Vagina (tissue), 2 donors: ENCODE results near the gene ABCC12. TPM values are rescaled to one million over a fixed set of nuclear protein-coding genes. Genes with fewer than 3 reads are reported as not detected.

Experiments used
- DNase-seq, 2 donors: peaks; one replicate each; pipeline ENCODE4 v3.0.0-alpha.2; 2017; ENCODE audit errors: extremely low spot score in 2 of 2
- H3K27ac ChIP-seq: fragments of 200-600 bp; sonication (generic); one replicate; pipeline ENCODE4 v1.5.1; 2019
- H3K27me3 ChIP-seq: fragments of 200-600 bp; sonication (generic); one replicate; pipeline ENCODE4 v1.5.1; 2019
- H3K36me3 ChIP-seq, 2 donors: fragments of 200-600 bp; sonication (generic); one replicate each; pipeline ENCODE4 v1.5.1; 2017 to 2019
- H3K4me1 ChIP-seq: fragments of 200-600 bp; sonication (generic); one replicate; pipeline ENCODE4 v1.5.1; 2019
- H3K4me3 ChIP-seq, 2 donors: fragments of 200-600 bp; sonication (generic); 1 replicate in 1 of 2; 2 replicates in 1 of 2; pipeline ENCODE4 v1.5.1; 2016 to 2019
- H3K9me3 ChIP-seq: fragments of 200-600 bp; sonication (generic); one replicate; pipeline ENCODE4 v1.5.1; 2019
- CTCF ChIP-seq, 3 experiments: fragments of 450-650 bp in 2 of 3; fragments of 200-600 bp in 1 of 3; sonication (generic) in 1 of 3; IDR thresholded peaks; one replicate each; pipeline ENCODE4 v1.5.1; 2017 to 2019; ENCODE audit warnings: antibody characterized with exemption in 3 of 3, mild to moderate bottlenecking in 2 of 3, moderate library complexity in 2 of 3
- POLR2A ChIP-seq, 2 donors: fragments of 450-650 bp; IDR thresholded peaks; one replicate each; pipeline ENCODE4 v1.6.1; 2017; ENCODE audit warnings: antibody characterized with exemption in 2 of 2, mild to moderate bottlenecking in 2 of 2, moderate library complexity in 2 of 2
- POLR2AphosphoS5 ChIP-seq, 2 donors: sonication (generic); formaldehyde crosslinking; IDR thresholded peaks; one replicate each; pipeline ENCODE4 v1.9.0; 2017; ENCODE audit warnings: antibody characterized with exemption in 2 of 2, mild to moderate bottlenecking in 2 of 2, low read depth in 1 of 2; ENCODE audit not compliant: insufficient read depth in 1 of 2
- intact Hi-C: fragments of 100-400 bp; cut with DNase I; formaldehyde crosslinking; loops from one replicate; pipeline ENCODE4 v1.15.1; 2023
- total RNA-seq: library from RNA; depleted of rRNA; stranded (reverse); fragments of >200 nt; gene quantifications from one replicate; pipeline ENCODE4 v1.2.3, GENCODE V29; 2016

Gene ABCC12
- total RNA-seq, 1 donor from 2014 or later, result not detected

DNA sequence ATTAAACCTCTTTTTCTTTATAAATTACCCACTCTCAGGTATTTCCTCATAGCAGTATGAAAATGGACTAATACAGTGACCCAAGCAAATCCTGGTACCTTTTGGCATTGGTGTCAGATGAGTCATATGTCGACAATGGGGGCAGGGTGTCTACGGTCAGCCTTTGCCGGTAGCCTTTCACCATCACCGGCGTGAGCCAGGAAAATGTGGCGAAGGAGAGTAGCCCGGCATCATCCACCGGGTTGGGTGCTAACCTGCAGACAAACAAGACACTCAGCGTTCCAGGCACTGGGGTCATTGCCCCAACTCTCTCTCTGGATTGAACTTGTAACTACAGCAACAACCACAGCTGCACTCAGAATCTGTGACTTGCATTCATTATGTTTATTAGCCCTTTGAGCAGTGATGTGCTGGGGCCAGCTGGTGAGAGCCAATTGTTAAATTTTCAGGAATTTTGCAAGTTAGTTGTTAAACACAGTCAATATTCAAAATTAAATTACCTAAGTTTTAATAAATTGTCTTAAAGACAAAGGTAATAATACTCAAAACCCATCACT is 11.9 kb downstream of the ABCC12 start:
- no peak for TF ChIP-seq POLR2A (IDR thresholded peaks at IDR 0.05)
- no peak for TF ChIP-seq CTCF (IDR thresholded peaks at IDR 0.05)
- H3K4me3 ChIP-seq, result no peak overlapping the region
- no peak for DNase-seq
- H3K36me3 ChIP-seq, result no peaks in the 10 kb centered on the region
- no peaks in the 10 kb centered on the region for H3K9me3 ChIP-seq
- intact Hi-C loops, result no loop called here
- H3K27ac ChIP-seq, result no peak overlapping the region
- H3K4me1 ChIP-seq, result no peaks in the 10 kb centered on the region
- H3K27me3 ChIP-seq, result no peaks in the 10 kb centered on the region

DNA sequence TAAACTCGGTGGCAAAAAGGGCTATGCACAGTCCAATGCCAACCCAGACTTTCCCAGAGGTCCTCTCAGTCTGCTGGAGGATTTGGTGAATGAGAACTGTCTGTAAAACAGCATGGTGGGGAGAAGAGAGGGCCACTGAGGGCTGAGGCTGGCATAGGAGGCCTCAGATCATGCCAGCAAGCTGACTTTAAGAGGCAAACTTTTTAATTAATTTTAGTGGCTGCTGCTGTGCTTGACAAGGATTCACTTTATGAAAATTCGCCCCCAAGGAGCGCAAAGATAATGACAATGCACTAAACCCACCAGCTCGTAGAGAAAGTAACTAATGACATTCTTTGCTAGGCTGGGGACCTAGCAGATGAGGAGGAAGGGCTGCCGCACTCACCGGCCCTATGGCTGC is 15.0 kb downstream of the ABCC12 start:
- intact Hi-C loops, result no loop called here
- TF ChIP-seq POLR2AphosphoS5 (IDR thresholded peaks at IDR 0.05; ENCODE audit: insufficient read depth in 1 of 2, low read depth in 1 of 2) (no peak), POLR2A (IDR thresholded peaks at IDR 0.05) (no peak), CTCF (IDR thresholded peaks at IDR 0.05) (no peak)
- Histone ChIP-seq H3K27me3 (no peaks in the 10 kb centered on the region), H3K9me3 (no peaks in the 10 kb centered on the region), H3K36me3 (no peaks in the 10 kb centered on the region), H3K27ac (no peak overlapping the region), H3K4me3 (no peak overlapping the region), H3K4me1 (no peaks in the 10 kb centered on the region)
- DNase-seq, result no peak

DNA sequence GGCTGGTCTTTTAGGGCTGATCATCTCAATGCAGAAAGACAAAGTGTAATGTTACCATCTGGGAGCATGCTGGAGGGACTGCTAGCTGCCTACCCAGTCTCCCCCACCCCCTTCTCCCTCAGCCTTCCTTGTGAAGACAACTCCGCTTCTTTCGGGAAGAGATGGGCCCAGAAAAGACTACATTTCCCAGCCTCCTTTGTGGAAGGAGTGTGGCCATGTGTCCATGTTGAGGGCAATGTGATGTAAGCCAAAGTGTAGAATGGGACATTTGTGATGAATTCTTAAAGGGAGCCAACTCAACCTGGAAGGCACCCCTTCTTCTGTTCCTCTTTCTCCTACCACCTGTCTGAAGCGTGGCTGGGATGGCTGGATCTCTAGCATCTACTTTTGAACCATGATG is 16.3 kb downstream of the ABCC12 start:
- no peak for TF ChIP-seq POLR2AphosphoS5 (IDR thresholded peaks at IDR 0.05; ENCODE audit: insufficient read depth in 1 of 2, low read depth in 1 of 2)
- TF ChIP-seq POLR2A (IDR thresholded peaks at IDR 0.05), result no peak
- no peak for TF ChIP-seq CTCF (IDR thresholded peaks at IDR 0.05)
- Histone ChIP-seq H3K27me3 (no peaks in the 10 kb centered on the region), H3K27ac (no peak overlapping the region), H3K9me3 (no peaks in the 10 kb centered on the region), H3K4me3 (no peak overlapping the region), H3K4me1 (no peaks in the 10 kb centered on the region), H3K36me3 (no peaks in the 10 kb centered on the region)
- intact Hi-C loops, result no loop called here
- DNase-seq, result no peak

DNA sequence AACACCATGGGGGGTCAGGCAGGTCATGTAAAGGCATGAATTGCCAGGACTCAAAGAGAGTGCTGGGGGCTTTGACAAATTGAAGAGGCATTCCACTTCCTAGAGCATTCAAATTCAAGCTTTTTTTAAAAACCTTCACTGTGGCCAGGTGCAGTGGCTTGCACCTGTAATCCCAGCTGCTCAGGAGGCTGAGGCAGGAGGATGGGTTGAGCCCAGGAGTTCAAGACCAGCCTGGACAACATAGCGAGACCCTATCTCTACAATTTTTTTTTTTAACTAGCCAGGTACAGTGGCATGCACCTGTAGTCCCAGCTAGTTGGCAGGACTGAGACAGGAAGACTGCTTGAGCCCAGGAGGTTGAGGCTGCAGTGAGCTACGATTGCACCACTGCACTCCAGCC is 17.2 kb downstream of the ABCC12 start:
- Histone ChIP-seq H3K4me3 (no peak overlapping the region), H3K27me3 (no peaks in the 10 kb centered on the region)
- no peak for DNase-seq

More for the DNA sequence above, 17.2 kb downstream of the ABCC12 start:
- TF ChIP-seq CTCF (IDR thresholded peaks at IDR 0.05) (no peak), POLR2AphosphoS5 (IDR thresholded peaks at IDR 0.05; ENCODE audit: insufficient read depth in 1 of 2, low read depth in 1 of 2) (no peak), POLR2A (IDR thresholded peaks at IDR 0.05) (no peak)
- Histone ChIP-seq H3K4me1 (no peaks in the 10 kb centered on the region), H3K36me3 (no peaks in the 10 kb centered on the region), H3K9me3 (no peaks in the 10 kb centered on the region), H3K27ac (no peak overlapping the region)
- intact Hi-C loops, result no loop called here
